HAP-1 (cell line): Measurements from ENCODE around the gene ASPSCR1.

Experiments
- DNase-seq, 2 experiments: peaks; one replicate each; pipeline ENCODE4 v3.0.0-alpha.2; 2016 to 2020; ENCODE audit warnings: low spot score in 2 of 2
- H3K27me3 ChIP-seq: fragments of 250-450 bp; sonication (Bioruptor Pico); 2 replicates; pipeline ENCODE4 v1.5.1; 2020; ENCODE audit warnings: low read depth, mild to moderate bottlenecking, moderate library complexity
- H3K36me3 ChIP-seq: fragments of 250-450 bp; sonication (Bioruptor Pico); replicated peaks from 2 replicates; pipeline ENCODE4 v1.5.1; 2020; ENCODE audit warnings: mild to moderate bottlenecking
- H3K4me1 ChIP-seq: fragments of 250-450 bp; sonication (Bioruptor Pico); 2 replicates; pipeline ENCODE4 v1.5.1; 2020; ENCODE audit warnings: mild to moderate bottlenecking
- H3K4me3 ChIP-seq: fragments of 250-450 bp; sonication (Bioruptor Pico); 2 replicates; pipeline ENCODE4 v1.5.1; 2020; ENCODE audit warnings: mild to moderate bottlenecking, moderate library complexity
- H3K9me3 ChIP-seq: fragments of 250-450 bp; sonication (Bioruptor Pico); 2 replicates; pipeline ENCODE4 v1.5.1; 2020; ENCODE audit warnings: mild to moderate bottlenecking, moderate library complexity
- in situ Hi-C: fragments of 300-500 bp; cut with MboI; formaldehyde crosslinking; loops from 3 replicates; pipeline ENCODE4 v1.14.3; 2020; ENCODE audit warnings: low sequenced_read_pairs, inconsistent platforms, mixed read lengths

The ASPSCR1 gene

GRCh38 chr17:81977211-81977808 is at the start of gene ASPSCR1:
Gene ASPSCR1 (plus strand): TSS chr17:81977629. CDS start chr17:81977647, 18 bp downstream.
- Histone ChIP-seq H3K4me1 (peaks cover 6% of the 10 kb centered on the region), H3K4me3 (peak within 1 kb of the TSS; percentile 82), H3K9me3 (0 out of 2 replicates have a peak, but pooled peaks cover 5% of the 10 kb centered on the region), H3K36me3 (peaks cover 14% of the 10 kb centered on the region), H3K27me3 (no peaks in the 10 kb centered on the region)
- in situ Hi-C loops, result no loop called here
- DNase-seq, result peak; percentile 65 to 92

- Histone ChIP-seq H3K36me3 (peaks cover 5% of the 10 kb centered on the region), H3K9me3 (no peaks in the 10 kb centered on the region), H3K4me1 (peaks cover 11% of the 10 kb centered on the region; the same call in 1 of the 2 replicates), H3K27me3 (no peaks in the 10 kb centered on the region), H3K4me3 (peak within 1 kb of the TSS; percentile 56)
- in situ Hi-C loops, result loop anchor here (5.0 kb wide), 1 partner anchor 94 kb away; the partner anchor contains the start of genes CENPX and LRRC45
- peak; percentile 89 to 94 for DNase-seq
Observed at GRCh38 chr17:81927653-81928543, 49.5 kb upstream of the ASPSCR1 start, which contains the start of gene MAFG. Gene MAFG (minus strand): TSS chr17:81927735. CDS start chr17:81923185, 4,550 bp downstream.

- Histone ChIP-seq H3K4me1 (peaks cover 7% of the 10 kb centered on the region; the same call in 1 of the 2 replicates), H3K4me3 (peak overlapping the region; percentile 40), H3K9me3 (no peaks in the 10 kb centered on the region), H3K27me3 (no peaks in the 10 kb centered on the region), H3K36me3 (peaks cover 13% of the 10 kb centered on the region)
- in situ Hi-C loops, result loop anchor here (5.0 kb wide), 1 partner anchor 94 kb away; the partner anchor contains the start of genes CENPX and LRRC45
- DNase-seq, result no peak
Observed at GRCh38 chr17:81928544-81929252, 48.7 kb upstream of the ASPSCR1 start.

GRCh38 chr17:81929253-81930141 is 47.9 kb upstream of the ASPSCR1 start:
- peaks cover 3% of the 10 kb centered on the region; the same call in 1 of the 2 replicates for H3K4me1 ChIP-seq

GRCh38 chr17:81930142-81931125 is 47.0 kb upstream of the ASPSCR1 start:
- H3K4me1 ChIP-seq, result peaks cover 3% of the 10 kb centered on the region; the same call in 1 of the 2 replicates
- in situ Hi-C loops, result no loop called here
- H3K4me3 ChIP-seq, result no peak overlapping the region
- DNase-seq, result no peak
- H3K27me3 ChIP-seq, result no peaks in the 10 kb centered on the region
- peaks cover 30% of the 10 kb centered on the region for H3K36me3 ChIP-seq
- H3K9me3 ChIP-seq, result no peaks in the 10 kb centered on the region

More at GRCh38 chr17:81929253-81930141, 47.9 kb upstream of the ASPSCR1 start:
- no peaks in the 10 kb centered on the region for H3K27me3 ChIP-seq
- no peak for DNase-seq
- no peak overlapping the region for H3K4me3 ChIP-seq
- in situ Hi-C loops, result loop anchor here (5.0 kb wide), 1 partner anchor 93 kb away; the partner anchor contains the start of genes CENPX and LRRC45
- H3K9me3 ChIP-seq, result no peaks in the 10 kb centered on the region
- peaks cover 21% of the 10 kb centered on the region for H3K36me3 ChIP-seq

GRCh38 chr17:81931189-81931556 is 46.3 kb upstream of the ASPSCR1 start:
- no peak for DNase-seq
- H3K4me1 ChIP-seq, result peaks cover 6% of the 10 kb centered on the region
- H3K27me3 ChIP-seq, result no peaks in the 10 kb centered on the region
- H3K36me3 ChIP-seq, result peaks cover 36% of the 10 kb centered on the region
- no peak overlapping the region for H3K4me3 ChIP-seq
- H3K9me3 ChIP-seq, result no peaks in the 10 kb centered on the region
- in situ Hi-C loops, result no loop called here

- no peaks in the 10 kb centered on the region for H3K9me3 ChIP-seq
- peaks cover 36% of the 10 kb centered on the region for H3K36me3 ChIP-seq
- peaks cover 4% of the 10 kb centered on the region for H3K4me1 ChIP-seq
- no peak overlapping the region for H3K4me3 ChIP-seq
- H3K27me3 ChIP-seq, result no peaks in the 10 kb centered on the region
- no peak for DNase-seq
- in situ Hi-C loops, result no loop called here
Observed at GRCh38 chr17:81931557-81932332, 45.7 kb upstream of the ASPSCR1 start.

- H3K4me1 ChIP-seq, result peaks cover 6% of the 10 kb centered on the region
- peaks cover 36% of the 10 kb centered on the region for H3K36me3 ChIP-seq
- in situ Hi-C loops, result no loop called here
- no peak for DNase-seq
- no peaks in the 10 kb centered on the region for H3K27me3 ChIP-seq
- no peak overlapping the region for H3K4me3 ChIP-seq
- no peaks in the 10 kb centered on the region for H3K9me3 ChIP-seq
Observed at GRCh38 chr17:81932333-81932983, 45.0 kb upstream of the ASPSCR1 start.

- Histone ChIP-seq H3K27me3 (no peaks in the 10 kb centered on the region), H3K9me3 (no peaks in the 10 kb centered on the region), H3K4me1 (peaks cover 9% of the 10 kb centered on the region), H3K4me3 (no peak overlapping the region), H3K36me3 (peaks cover 36% of the 10 kb centered on the region)
- in situ Hi-C loops, result no loop called here
- DNase-seq, result no peak
Observed at GRCh38 chr17:81933178-81933699, 44.2 kb upstream of the ASPSCR1 start.

- in situ Hi-C loops, result no loop called here
- Histone ChIP-seq H3K4me3 (no peak overlapping the region), H3K9me3 (no peaks in the 10 kb centered on the region), H3K27me3 (no peaks in the 10 kb centered on the region), H3K4me1 (peaks cover 9% of the 10 kb centered on the region), H3K36me3 (peaks cover 36% of the 10 kb centered on the region)
- DNase-seq, result no peak
Observed at GRCh38 chr17:81934098-81934757, 43.2 kb upstream of the ASPSCR1 start.
